Activated CD4-positive, CD25-positive, alpha-beta regulatory T cell (primary cell): ENCODE results near the gene FOXG1.

Experiments
- DNase-seq, 4 experiments: peaks; one replicate each; lab custom pipeline; 2025; lab: John Stamatoyannopoulos, UW

FOXG1 gene

DNA sequence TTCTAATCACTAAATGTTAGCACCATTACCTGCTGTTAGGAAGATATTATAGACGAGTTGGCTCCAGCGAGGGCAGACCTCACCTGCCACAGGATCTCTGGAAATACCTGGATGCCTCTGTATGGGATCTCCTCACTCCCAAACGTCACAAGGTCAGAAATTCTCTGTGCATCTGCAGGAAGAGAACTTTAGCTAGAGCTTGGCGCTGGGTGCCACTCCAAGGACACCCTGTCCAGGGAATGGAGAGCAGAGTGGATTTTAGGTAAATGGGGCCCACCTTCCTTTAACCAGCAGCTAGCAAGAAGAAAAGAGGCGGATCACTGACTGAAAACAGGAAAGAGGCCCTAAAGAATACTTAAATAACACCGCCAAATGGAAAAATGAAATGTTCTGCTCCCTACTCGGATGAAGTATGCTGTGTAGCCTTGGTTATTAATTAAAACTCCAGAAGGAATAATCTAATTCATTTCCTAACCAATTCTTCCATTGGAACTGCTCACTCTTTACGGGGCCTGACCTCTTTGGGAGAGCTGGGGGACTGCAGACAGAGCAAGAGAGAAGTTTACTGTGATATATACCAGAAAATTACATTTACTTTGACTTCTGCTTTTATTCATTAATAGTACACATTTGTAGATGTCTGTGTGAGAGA lies 4.2 kb upstream of the FOXG1 start:
- DNase-seq = no peak

DNA sequence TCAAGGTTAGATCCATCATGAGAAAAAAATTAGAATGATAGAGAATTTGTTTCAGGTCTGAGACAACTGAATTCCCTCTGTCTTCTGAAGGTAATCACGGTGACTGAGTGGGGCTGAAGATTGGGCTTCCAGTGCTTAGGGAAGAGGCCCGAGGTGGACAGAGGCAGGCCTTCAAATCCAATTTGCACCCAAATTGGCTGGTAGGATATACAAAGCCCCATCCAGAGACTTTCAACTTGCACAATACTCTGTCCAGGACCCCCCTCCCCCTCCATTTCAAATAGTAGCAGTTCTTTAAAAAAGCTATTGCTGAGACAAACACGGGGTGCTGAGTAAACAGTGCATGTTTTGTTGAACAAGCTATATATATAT lies 3.6 kb upstream of the FOXG1 start:
- DNase-seq = no peak

DNA sequence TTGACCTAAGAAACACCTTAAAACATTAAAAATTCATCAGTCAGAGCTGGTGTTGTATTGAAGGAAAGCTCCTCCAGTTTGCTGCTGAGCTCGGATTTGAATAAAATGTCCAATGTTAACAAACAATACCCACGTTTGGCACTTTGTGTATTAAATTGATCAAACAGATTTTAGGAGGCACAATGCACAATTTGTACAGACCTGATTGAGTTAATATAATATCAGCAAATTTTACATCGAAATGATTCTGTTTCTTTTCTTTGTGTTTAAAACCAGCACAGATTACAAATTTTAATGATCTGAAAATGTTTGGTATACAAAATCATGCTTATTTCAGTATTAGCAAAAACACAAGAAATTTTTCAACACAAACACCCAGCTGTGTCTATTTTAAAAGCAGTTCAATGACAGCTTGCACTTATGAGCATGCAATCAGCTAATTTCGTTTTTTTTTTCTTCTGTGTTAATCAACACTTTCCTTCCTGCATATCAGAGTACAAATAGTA lies 2.8 kb upstream of the FOXG1 start:
- DNase-seq = no peak

DNA sequence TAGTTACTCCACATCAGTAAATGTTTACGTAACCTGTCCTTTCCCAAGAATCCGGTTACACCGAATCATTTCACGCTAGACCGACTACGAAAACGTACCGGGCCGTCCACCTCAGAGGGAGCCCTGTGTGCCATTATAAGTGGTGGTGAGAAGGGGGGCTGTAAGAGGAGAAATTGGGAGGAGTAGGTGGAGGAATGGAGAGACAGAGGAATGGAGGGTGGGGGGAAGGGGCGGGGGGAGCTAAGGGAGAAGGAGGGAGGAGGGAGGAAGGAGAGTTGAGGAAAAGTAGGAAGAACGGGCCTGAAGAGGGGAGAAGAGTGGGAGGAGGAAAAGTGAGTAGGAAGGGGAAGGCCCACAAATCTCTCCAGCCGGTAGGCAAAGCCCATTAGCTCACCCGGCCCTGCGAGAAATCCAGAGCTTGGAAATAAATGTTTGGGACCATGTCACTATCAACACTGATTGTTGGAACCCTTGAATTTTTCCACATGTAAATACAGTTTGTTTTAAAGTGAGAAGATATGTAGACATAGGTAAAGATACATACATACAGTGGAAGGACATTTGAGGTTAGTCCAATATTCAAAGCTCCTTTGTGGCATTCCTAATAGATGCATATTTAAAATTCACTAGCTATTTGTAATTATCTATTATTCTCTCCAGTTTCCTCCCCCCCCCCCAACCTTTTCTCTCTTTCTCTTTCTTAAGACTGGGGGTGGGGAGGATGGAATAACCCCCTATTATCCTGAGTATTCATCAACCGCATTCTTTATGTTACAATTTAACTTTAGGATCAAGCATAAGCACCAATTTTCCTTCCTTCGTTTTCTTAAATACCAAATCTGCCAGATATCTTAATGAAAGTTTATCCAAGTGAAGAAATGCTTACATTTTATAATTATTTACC lies 2.1 kb upstream of the FOXG1 start:
- DNase-seq = no peak

DNA sequence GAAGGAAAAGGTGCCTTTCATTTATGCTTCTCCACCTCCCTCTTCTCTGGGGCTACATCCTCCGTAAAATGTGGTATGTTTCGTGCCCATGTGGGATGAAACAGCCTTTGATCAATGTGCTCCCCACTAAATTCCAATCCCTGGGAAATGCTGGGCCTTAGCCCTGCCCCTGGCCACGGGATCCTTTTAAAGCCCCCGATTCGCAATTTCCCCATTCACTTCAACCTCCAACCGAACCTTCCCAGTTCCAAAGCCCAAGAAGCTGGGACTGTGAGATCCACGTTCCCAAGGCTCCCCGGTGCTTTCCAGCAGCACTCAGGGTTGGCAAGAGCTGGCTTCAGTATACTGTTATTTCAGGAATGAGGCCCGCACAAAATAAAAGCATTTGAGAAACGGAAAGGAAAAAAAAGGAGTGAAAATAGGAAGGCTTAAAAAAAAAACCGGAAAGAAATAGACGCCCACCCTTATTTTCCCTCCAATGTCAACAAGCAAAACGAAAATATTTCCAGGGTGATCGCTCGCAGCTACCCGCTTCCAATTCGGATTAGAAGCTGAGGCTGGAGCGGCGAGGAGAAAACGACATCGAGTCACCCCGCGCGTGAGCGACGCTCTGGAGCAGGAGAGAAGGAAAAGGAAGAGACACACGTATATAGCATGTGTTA lies 1.3 kb upstream of the FOXG1 start:
- no peak for DNase-seq

DNA sequence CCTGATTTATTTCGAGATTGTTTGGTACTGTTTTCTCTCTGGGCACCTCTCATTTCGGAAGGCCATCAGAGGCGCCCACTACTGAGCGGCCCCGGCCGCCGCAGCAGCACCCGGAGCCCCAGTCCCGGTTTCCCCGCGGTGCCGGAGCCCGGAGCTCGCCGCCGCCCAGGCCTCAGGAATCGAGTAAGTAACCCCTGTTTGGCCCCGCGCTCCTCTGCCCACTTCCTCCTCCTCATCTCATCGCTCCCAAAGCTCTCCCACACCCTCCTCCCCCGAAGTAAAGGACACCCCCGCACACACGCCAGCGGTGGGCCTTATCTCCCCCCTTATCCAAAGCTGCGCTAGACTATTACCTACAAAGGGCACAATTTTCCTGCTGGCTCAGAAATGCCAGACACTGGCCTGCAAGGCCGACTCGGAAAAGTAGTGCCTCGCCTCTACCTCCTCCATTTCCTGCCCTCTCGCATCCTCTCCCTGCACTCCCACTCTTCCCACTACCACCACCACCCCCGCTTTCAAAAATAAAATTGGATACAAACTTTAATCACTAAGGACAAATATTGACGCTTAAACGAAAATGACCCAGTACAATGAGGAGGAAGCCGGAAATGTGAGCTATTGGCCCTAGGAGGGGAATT lies 637 bp upstream of the FOXG1 start:
- no peak for DNase-seq

DNA sequence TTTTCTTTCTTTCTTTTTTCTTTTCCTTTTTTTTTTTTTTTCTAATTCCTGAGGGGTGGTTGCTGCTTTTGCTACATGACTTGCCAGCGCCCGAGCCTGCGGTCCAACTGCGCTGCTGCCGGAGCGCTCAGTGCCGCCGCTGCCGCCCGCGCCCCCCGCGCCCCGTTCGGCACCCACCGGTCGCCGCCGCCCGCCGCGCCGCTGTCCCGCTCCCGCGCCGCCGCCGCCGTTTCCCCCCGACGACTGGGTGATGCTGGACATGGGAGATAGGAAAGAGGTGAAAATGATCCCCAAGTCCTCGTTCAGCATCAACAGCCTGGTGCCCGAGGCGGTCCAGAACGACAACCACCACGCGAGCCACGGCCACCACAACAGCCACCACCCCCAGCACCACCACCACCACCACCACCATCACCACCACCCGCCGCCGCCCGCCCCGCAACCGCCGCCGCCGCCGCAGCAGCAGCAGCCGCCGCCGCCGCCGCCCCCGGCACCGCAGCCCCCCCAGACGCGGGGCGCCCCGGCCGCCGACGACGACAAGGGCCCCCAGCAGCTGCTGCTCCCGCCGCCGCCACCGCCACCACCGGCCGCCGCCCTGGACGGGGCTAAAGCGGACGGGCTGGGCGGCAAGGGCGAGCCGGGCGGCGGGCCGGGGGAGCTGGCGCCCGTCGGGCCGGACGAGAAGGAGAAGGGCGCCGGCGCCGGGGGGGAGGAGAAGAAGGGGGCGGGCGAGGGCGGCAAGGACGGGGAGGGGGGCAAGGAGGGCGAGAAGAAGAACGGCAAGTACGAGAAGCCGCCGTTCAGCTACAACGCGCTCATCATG lies 654 bp downstream of the FOXG1 start:
- DNase-seq = no peak

DNA sequence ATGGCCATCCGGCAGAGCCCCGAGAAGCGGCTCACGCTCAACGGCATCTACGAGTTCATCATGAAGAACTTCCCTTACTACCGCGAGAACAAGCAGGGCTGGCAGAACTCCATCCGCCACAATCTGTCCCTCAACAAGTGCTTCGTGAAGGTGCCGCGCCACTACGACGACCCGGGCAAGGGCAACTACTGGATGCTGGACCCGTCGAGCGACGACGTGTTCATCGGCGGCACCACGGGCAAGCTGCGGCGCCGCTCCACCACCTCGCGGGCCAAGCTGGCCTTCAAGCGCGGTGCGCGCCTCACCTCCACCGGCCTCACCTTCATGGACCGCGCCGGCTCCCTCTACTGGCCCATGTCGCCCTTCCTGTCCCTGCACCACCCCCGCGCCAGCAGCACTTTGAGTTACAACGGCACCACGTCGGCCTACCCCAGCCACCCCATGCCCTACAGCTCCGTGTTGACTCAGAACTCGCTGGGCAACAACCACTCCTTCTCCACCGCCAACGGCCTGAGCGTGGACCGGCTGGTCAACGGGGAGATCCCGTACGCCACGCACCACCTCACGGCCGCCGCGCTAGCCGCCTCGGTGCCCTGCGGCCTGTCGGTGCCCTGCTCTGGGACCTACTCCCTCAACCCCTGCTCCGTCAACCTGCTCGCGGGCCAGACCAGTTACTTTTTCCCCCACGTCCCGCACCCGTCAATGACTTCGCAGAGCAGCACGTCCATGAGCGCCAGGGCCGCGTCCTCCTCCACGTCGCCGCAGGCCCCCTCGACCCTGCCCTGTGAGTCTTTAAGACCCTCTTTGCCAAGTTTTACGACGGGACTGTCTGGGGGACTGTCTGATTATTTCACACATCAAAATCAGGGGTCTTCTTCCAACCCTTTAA lies 1.5 kb downstream of the FOXG1 start:
- no peak for DNase-seq

DNA sequence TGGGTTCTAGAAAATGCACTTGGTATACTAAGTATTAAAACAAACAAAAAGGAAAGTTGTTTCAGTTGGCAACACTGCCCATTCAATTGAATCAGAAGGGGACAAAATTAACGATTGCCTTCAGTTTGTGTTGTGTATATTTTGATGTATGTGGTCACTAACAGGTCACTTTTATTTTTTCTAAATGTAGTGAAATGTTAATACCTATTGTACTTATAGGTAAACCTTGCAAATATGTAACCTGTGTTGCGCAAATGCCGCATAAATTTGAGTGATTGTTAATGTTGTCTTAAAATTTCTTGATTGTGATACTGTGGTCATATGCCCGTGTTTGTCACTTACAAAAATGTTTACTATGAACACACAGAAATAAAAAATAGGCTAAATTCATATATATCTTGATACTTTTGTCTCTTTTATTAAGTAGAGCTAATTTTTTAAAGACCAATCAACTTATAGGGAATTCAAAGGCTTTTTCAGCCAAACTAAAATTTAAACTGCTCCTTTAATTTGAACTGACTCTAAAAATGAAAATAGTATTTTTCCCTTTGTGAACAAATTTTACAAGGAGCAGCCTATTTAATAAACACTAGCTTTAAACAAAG lies 2.8 kb downstream of the FOXG1 start:
- no peak for DNase-seq

DNA sequence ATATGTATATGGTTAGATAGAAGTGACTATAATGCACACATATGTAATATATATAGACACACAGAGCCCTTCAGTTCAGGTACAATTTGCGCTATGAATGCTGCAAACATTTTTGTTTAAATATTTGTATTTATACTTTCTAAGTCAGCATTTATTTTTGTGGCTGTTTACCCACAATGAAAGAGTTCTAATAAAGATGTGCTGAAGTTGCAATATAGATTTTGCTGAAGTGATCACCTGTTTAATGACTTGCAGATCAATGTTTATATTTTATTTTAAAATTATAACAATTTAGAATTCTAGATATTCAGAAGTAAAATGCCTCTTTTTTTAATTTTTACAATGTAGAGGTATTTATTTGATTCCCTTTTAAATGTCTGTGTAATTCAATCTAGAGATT lies 3.5 kb downstream of the FOXG1 start:
- DNase-seq = no peak

DNA sequence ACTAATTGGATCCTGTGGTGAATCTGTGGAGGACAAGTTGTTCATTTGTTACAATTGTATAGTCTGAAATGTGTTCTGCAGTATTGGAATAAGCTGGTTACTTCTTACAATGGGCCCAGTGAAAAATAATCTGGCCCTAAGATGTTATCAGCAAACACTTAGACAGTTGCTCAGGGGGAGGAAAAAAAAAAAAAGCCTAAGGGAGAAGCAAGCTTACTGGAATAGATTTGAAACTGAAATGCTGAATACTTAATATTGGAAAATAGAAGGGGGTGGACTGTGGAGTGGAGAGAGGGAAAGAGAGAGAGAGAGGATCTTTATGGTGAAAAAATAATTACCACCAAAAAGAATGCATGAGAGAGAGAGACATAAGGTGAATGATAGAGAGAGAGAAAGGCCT lies 4.0 kb downstream of the FOXG1 start:
- no peak for DNase-seq

DNA sequence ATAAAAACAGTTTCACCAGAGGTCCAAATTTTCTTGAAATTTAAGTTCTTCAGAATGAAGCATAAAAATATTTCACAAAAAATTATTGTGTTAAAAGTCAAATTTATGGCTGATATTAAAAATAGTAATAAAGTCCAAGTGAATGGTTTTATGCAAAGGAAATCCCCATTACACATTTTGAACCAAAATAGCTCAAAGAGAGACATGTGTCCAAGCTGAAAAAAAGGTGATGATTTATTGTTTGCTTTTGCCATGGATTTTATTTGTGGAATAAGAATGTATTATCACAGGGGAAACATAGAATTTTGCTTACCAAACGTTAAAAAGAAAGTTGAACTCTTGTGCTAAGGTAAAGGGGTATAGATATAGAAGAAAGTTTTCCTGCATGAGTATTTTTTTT lies 4.6 kb downstream of the FOXG1 start:
- no peak for DNase-seq

DNA sequence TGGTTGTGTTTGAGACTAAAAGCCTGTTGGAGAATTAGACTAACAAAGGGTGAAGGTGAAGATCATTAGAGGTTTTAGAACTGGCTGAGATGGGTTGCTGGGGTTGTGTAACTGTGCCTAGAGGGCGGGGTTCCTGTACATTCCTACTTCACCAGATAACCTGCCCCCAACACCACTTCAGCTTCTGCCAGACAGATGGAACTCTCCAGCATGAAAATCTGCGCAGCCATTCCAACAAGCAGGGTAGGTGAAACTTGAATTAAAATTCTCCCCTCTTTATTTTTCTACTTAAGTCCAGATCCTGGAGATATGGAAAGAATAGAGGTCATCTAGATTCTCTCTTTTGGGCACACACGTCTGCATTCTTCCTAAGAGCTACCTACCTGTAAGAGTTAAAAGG lies 6.0 kb downstream of the FOXG1 start:
- DNase-seq = no peak

DNA sequence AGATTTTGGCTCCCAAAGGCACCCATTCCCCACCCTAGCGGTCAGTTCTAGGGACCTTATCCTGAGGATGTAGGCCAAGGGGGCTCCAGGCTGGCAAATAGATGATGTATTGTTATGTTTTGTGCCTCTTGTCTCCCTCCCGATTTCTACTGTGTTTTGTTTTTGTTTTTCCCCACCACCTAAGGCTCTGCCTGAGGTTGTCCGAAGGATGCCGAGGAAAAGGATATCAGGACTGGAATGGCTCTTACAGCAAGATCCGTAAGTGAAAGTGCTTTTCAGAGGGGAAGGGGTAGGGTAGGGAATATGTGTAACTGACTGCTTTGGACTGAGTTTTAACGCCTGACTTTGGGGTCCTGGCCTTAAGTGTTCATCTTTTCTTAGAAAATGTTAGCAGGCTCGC lies 6.6 kb downstream of the FOXG1 start:
- no peak for DNase-seq

DNA sequence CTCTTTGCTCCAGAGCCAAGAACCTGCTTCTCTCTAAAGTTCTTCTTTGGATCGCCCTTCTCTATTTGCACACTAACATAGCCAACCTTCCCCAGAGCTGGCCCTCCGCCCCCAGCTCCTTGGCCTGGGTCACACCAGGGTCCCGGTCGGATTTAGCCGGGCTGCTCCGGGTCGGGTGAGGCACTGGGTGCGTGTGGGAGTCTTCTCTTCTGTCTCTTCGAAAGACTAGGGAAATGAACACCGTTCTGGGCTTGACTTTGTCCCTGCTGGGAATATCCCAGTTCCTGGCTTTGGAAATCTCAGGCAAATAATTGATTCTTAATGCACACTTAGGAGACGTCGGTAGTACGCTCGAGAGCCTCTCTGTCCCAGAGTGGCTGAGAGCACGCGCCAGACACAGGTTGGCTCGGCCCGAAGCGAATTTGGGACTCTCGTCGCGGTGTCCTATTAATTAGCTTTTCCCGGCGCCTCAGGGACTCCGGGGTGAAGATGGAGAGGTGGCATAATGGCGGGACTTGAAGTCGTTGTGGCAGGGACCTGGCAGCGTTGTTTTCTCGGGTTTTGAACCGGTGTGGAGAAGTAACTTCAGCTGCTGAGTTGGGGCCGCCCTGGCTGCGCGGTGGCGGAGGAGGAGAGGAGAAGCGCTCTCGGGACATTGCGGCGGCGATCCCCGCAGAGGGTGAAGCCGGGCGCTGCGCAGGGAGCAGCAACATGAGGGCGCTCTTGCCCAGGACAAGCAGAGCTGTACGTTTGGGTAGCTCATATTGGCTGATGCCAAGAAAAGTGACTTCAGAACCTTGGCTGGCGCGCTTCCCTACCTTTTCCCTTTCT lies 7.5 kb downstream of the FOXG1 start:
- no peak for DNase-seq

DNA sequence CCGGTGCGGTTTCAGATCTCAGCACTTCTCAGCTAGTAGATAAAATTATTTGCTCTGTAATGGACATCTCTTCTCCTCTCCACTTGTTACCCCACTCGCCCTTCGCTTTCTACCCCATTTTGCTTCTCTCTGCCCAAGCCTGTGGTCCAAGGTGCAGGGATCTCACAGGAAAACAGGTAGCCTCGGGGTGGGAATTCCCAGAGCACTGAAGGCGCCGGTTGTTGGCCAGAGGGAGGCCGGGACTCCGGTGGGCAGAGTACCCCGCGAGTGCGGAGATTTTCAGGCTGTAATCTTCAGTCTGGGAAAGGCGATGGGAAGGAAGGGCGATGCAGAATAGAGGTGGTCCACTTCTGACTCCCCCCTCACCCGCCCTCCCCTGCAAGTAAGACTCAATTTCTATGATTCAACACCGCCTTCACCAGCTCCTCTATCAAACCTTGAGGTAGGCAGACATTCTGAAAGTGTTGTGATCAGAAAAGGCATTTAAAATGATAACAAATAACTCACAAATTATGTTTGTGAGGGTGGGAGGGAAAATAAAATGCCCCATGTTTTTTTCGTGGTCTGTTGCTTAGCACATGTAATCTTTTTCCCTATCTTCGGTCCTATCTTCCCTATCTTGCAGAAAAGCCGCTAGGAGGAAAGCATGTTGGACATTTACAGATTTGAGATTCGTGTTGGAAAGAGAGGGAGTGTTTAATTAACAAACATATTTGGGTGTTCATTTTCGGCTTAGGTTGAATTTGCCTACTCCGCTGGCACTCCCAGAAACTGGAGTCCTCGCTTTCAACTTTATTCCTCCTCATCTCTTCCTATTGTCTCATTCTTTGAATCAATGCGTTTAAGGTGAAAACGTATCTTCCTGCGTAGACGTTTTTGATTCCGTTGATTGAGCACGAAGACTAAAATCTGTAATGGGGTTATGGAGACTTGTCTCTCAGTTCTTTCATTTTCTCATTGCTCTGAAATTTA lies 8.5 kb downstream of the FOXG1 start:
- DNase-seq = no peak

DNA sequence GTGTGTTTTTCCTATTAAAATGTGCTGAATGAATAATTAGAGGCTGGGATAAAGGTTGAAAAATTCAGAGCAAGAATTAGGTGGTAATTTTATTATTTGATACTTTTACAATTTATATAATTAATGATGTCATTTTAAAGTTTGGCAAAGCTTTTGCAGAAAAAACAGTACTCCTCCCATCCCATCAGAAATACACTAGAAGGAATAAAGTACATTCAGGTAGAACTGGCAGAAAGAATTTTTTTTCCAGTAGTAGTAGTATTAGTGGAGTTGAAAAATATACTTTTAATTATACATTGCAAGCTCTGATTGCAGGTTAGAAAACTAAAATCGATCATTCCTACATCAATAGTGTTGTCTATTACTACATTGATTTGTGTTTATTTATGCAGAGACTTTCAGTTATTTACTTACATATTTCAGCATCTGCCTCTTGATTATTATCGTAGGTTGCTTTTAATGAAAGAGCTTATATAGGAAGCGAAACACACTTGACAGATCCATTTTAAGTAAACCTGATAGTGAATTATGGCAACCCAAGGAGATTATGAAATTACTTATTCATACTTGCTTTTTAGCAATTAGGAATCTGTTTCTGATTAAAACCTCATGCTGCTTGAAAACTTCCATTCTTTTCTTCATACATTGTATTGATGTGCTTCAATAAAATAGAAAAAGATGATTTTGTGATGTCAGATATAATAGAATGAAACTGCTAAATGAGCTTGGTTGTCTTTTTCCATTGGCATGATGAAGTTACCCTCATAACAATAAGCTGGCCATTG lies 10.1 kb downstream of the FOXG1 start:
- DNase-seq = no peak
